Left forelimb (tissue), 1 donor: ENCODE results near the gene FBL.

Experiments used
- DNase-seq: peaks from one replicate; pipeline ENCODE4 v3.0.0-alpha.2; 2018; ENCODE audit warnings: low spot score

FBL gene

DNA sequence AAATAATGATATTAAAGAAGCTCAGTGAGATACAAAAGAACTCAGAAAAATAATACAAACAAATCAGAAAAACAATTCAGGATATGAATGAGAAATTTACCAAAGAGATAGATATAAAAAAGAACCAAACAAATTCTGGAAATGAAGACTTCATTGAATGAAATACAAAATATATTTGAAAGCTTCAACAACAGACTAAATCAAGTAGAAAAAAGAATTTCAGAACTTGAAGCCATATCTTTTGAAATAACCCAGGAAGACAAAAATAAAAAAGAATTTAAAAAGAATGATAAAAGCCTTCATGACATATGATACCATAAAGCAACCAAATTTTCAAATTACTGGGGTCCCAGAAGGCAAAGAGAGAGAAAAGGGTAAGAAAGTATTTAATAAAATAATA lies 57.9 kb downstream of the FBL start:
- no peak for DNase-seq
